GM12878 (cell line): ENCODE data around the gene RASGRF1. TPM values are rescaled to one million over a fixed set of nuclear protein-coding genes. Genes with fewer than 3 reads are reported as not detected.

Source experiments
- ATAC-seq: fragments of 200-7000 bp; cut with Tn5 transposase; 3 replicates; pipeline ENCODE4 v1.9.1; 2020; ENCODE audit warnings: mild to moderate bottlenecking, moderate library complexity
- BruUV-seq: library from RNA; stranded (reverse); fragments of 400-500 nt; replicated peaks from 2 replicates; lab custom pipeline; 2021; lab: Mats Ljungman, UMichigan
- CTCF ChIA-PET: fragments of 300-600 bp; sonication (Branson Sonifier 250); formaldehyde crosslinking; extraction: SDS; loops from one replicate; lab custom pipeline; 2021; ENCODE audit warnings: inconsistent platforms; lab: Yijun Ruan, JAX
- POLR2A ChIA-PET: fragments of 350-600 bp; formaldehyde crosslinking; extraction: SDS; loops from one replicate; lab custom pipeline; 2021; ENCODE audit warnings: inconsistent platforms; lab: Charles Lee
- RAD21 ChIA-PET: fragments of 300-600 bp; sonication (Branson Sonifier 250); formaldehyde crosslinking; loops from one replicate; lab custom pipeline; 2023; ENCODE audit warnings: antibody characterized with exemption; ENCODE audit not compliant: unreplicated experiment; lab: Charles Lee
- SMC1A ChIA-PET: fragments of 300-600 bp; sonication (Branson Sonifier 250); formaldehyde crosslinking; loops from one replicate; lab custom pipeline; 2023; ENCODE audit not compliant: unreplicated experiment, uncharacterized antibody; lab: Charles Lee
- DNase-seq: peaks from one replicate; pipeline ENCODE4 v3.0.0-alpha.2; 2011; ENCODE audit warnings: low read depth, low spot score
- FAIRE-seq: peaks from 3 replicates; lab custom pipeline; 2011; peaks lifted over from hg19 to GRCh38; lab: Jason Lieb, UNC
- H2AFZ ChIP-seq: 2 replicates; pipeline ENCODE4 v1.6.0; 2011; ENCODE audit warnings: low read depth, low read length, control low read depth; ENCODE audit not compliant: control insufficient read depth
- H3K27ac ChIP-seq: 2 replicates; pipeline ENCODE4 v1.5.1; 2011; ENCODE audit warnings: control low read depth; ENCODE audit not compliant: control insufficient read depth, insufficient read depth
- H3K27me3 ChIP-seq, 2 experiments: replicated peaks in 1 of 2; 2 replicates each; pipeline versions ENCODE4 v1.6.0 to v1.6.1; 2011; ENCODE audit warnings: low read length in 1 of 2; ENCODE audit not compliant: control insufficient read depth in 2 of 2, insufficient read depth in 2 of 2
- H3K36me3 ChIP-seq, 2 experiments: 2 replicates each; pipeline ENCODE4 v1.5.1; 2011; ENCODE audit warnings: low read length in 1 of 2; ENCODE audit not compliant: control insufficient read depth in 2 of 2, insufficient read depth in 2 of 2
- H3K4me1 ChIP-seq: 2 replicates; pipeline ENCODE4 v1.6.1; 2011; ENCODE audit warnings: mild to moderate bottlenecking, low read length, moderate library complexity, mixed read lengths; ENCODE audit not compliant: control insufficient read depth, insufficient read depth
- H3K4me2 ChIP-seq: 2 replicates; pipeline ENCODE4 v1.6.0; 2011; ENCODE audit warnings: control low read depth; ENCODE audit not compliant: control insufficient read depth, insufficient read depth
- H3K4me3 ChIP-seq: fragments of 200-600 bp; sonication (generic); 2 replicates; pipeline ENCODE4 v1.5.1; 2016
- H3K79me2 ChIP-seq: 2 replicates; pipeline ENCODE4 v1.6.0; 2011; ENCODE audit warnings: low read length; ENCODE audit not compliant: control insufficient read depth, insufficient read depth
- H3K9ac ChIP-seq: 2 replicates; pipeline ENCODE4 v1.8.0; 2011; ENCODE audit warnings: low read length, control low read depth, mixed read lengths; ENCODE audit not compliant: control insufficient read depth, insufficient read depth
- H3K9me3 ChIP-seq: replicated peaks from 3 replicates; pipeline ENCODE4 v1.5.1; 2011; ENCODE audit warnings: mild to moderate bottlenecking, low read length; ENCODE audit not compliant: control insufficient read depth, insufficient read depth
- H4K20me1 ChIP-seq: 2 replicates; pipeline ENCODE4 v1.6.0; 2011; ENCODE audit not compliant: control insufficient read depth, insufficient read depth
- BACH1 ChIP-seq: fragments of 450-650 bp; IDR thresholded peaks from 2 replicates; pipeline ENCODE4 v1.6.1; 2017; ENCODE audit warnings: mild to moderate bottlenecking, borderline replicate concordance
- CEBPZ ChIP-seq: fragments of 150-350 bp; IDR thresholded peaks from 2 replicates; pipeline ENCODE4 v1.6.1; 2016; ENCODE audit warnings: low read depth, low read length
- CHD1 ChIP-seq: IDR thresholded peaks from 2 replicates; pipeline ENCODE4 v1.6.1; 2012; ENCODE audit warnings: low read depth, low read length, improper control_type of control experiment
- CREB1 ChIP-seq: IDR thresholded peaks from 2 replicates; pipeline ENCODE4 v1.6.1; 2012; ENCODE audit warnings: low read depth, mild to moderate bottlenecking, inconsistent platforms
- FOXK2 ChIP-seq: fragments of 450-650 bp; IDR thresholded peaks from 2 replicates; pipeline ENCODE4 v1.6.1; 2017; ENCODE audit warnings: mild to moderate bottlenecking, moderate library complexity
- HSF1 ChIP-seq: fragments of 150-350 bp; IDR thresholded peaks from 2 replicates; pipeline ENCODE4 v1.6.1; 2014; ENCODE audit warnings: mild to moderate bottlenecking, low read depth, low read length
- IRF5 ChIP-seq: fragments of 450-650 bp; IDR thresholded peaks from 2 replicates; pipeline ENCODE4 v1.6.1; 2017; ENCODE audit warnings: borderline replicate concordance
- KLF5 ChIP-seq: fragments of 450-650 bp; IDR thresholded peaks from 2 replicates; pipeline ENCODE4 v1.6.1; 2014; ENCODE audit warnings: mild to moderate bottlenecking; ENCODE audit not compliant: partially characterized antibody
- MEF2A ChIP-seq: IDR thresholded peaks from 2 replicates; pipeline ENCODE4 v1.6.1; 2011; ENCODE audit warnings: low read depth, mild to moderate bottlenecking, low read length, moderate library complexity; ENCODE audit not compliant: insufficient read depth
- NBN ChIP-seq: fragments of 450-650 bp; IDR thresholded peaks from 2 replicates; pipeline ENCODE4 v1.6.1; 2016
- RAD51 ChIP-seq: fragments of 450-650 bp; IDR thresholded peaks from 2 replicates; pipeline ENCODE4 v1.6.1; 2016; ENCODE audit warnings: moderate library complexity, mild to moderate bottlenecking, inconsistent platforms
- SREBF1 ChIP-seq: IDR thresholded peaks from 2 replicates; pipeline ENCODE4 v1.6.1; 2012; ENCODE audit warnings: mild to moderate bottlenecking, low read length
- STAT3 ChIP-seq: IDR thresholded peaks from 2 replicates; pipeline ENCODE4 v1.6.1; 2011; ENCODE audit warnings: low read depth, low read length, improper control_type of control experiment
- ZBTB4 ChIP-seq: fragments of 450-650 bp; formaldehyde crosslinking; IDR thresholded peaks from 2 replicates; pipeline ENCODE4 v1.4.0; 2022; ENCODE audit warnings: mild to moderate bottlenecking, moderate library complexity
- WGBS: methylation state at CpG from one replicate; pipeline ENCODE4 v1.1.6; 2016; ENCODE audit warnings: low lambda C conversion rate; ENCODE audit not compliant: insufficient replicate concordance, insufficient coverage; ENCODE audit errors: missing lambda C conversion rate; 5-methylcytosine and 5-hydroxymethylcytosine counted together
- in situ Hi-C: fragments of 300-500 bp; cut with MboI; formaldehyde crosslinking; loops from 9 replicates; pipeline ENCODE4 v1.14.3; 2018; ENCODE audit warnings: mixed read lengths
- intact Hi-C: fragments of 100-400 bp; cut with micrococcal nuclease; formaldehyde crosslinking; loops from one replicate; pipeline ENCODE4 v1.14.2; 2022; ENCODE audit not compliant: unreplicated experiment
- polyA plus RNA-seq, 11 experiments: library from polyadenylated mRNA; depleted of rRNA in 4 of 11; unstranded in 6 of 11; stranded (reverse) in 5 of 11; fragments of >200 nt; fragmentation: Nextera tagmentation in 4 of 11; fragmentation: Illumina TruSeq in 1 of 11; extraction: Ambion mirVana in 4 of 11; extraction: Trizol in 1 of 11; gene quantifications; 1 replicate in 1 of 11; 2 replicates in 10 of 11; pipeline versions ENCODE4 v1.2.1 to v1.2.3, GENCODE V29; 2011 to 2016; ENCODE audit warnings: inconsistent platforms in 2 of 11, missing spikeins in 2 of 11, low read depth in 1 of 11
- total RNA-seq, 4 experiments: library from RNA; depleted of rRNA in 3 of 4; stranded (reverse); fragments of >200 nt in 3 of 4; fragmentation: Illumina TruSeq in 1 of 4; extraction: Trizol in 1 of 4; gene quantifications; 2 replicates each; pipeline versions ENCODE4 v1.2.1 to v1.2.3, GENCODE V29; 2013 to 2021

RASGRF1 gene
- total and polyA plus RNA-seq, 10 of the 15 experiments (the other 5 are each of a cell fraction or from before 2014, with no cell fraction given), result 0.20 to 1.9 (median 0.86) TPM

- H3K36me3 ChIP-seq, result no peaks in the 10 kb centered on the region
- no peak overlapping the region for H3K27ac ChIP-seq
- BruUV-seq, result no TSS peak
- SMC1A ChIA-PET, result interaction anchor here (0.6 to 8.8 kb wide), 5 partner anchors 15 to 203 kb away, joined by 3 to 91 read pairs (median 6); no protein-coding TSS in a partner anchor
- in situ Hi-C loops, result loop anchor here (25.0 kb wide), 1 partner anchor 819 kb away; no protein-coding TSS in a partner anchor
- H2AFZ ChIP-seq, result no peak overlapping the region
- H3K27me3 ChIP-seq, result no peaks in the 10 kb centered on the region
- no peak overlapping the region for H3K4me3 ChIP-seq
- intact Hi-C loops, result no loop called here
- H3K4me2 ChIP-seq, result no peak overlapping the region
- WGBS, result 97% methylated on average over 11 of the region's 11 CpGs
- no peaks in the 10 kb centered on the region for H4K20me1 ChIP-seq
- TF ChIP-seq KLF5, result no peak
- TF ChIP-seq IRF5, result no peak
- no peak for TF ChIP-seq SREBF1
- TF ChIP-seq BACH1, result no peak
- no peak for TF ChIP-seq MEF2A
- no peak for TF ChIP-seq FOXK2
- no peak for TF ChIP-seq CHD1
- no peak for TF ChIP-seq HSF1
- TF ChIP-seq CREB1, result no peak
- no peak for TF ChIP-seq RAD51
- no peak for TF ChIP-seq CEBPZ
- no peak for TF ChIP-seq STAT3
- no peak for TF ChIP-seq ZBTB4 (CRISPR knock-in tag)
- TF ChIP-seq NBN, result no peak
- H3K9ac ChIP-seq, result no peak overlapping the region
- peaks cover 28% of the 10 kb centered on the region for H3K79me2 ChIP-seq
- ATAC-seq, result no peak
- peaks cover 38% of the 10 kb centered on the region for H3K4me1 ChIP-seq
- no peak for FAIRE-seq
- no peak for DNase-seq
- RAD21 ChIA-PET, result interaction anchor here (0.9 kb wide), 1 partner anchor 101 kb away, joined by 4 read pairs; no protein-coding TSS in a partner anchor
- CTCF ChIA-PET, result interaction anchor here (0.9 to 8.9 kb wide), 5 partner anchors 17 to 203 kb away, joined by 3 to 127 read pairs (median 7); no protein-coding TSS in a partner anchor
- POLR2A ChIA-PET, result interaction anchor here (0.6 kb wide), 2 partner anchors 40 to 90 kb away, joined by 3 to 6 read pairs; no protein-coding TSS in a partner anchor
- no peaks in the 10 kb centered on the region; the same call in 2 of the 3 replicates for H3K9me3 ChIP-seq
Measured at GRCh38 chr15:78981532-78982313, 108.9 kb downstream of the RASGRF1 start.
